A673 (cell line): ENCODE measurements around the gene HSF2. TPM values are rescaled to one million over a fixed set of nuclear protein-coding genes. Genes with fewer than 3 reads are reported as not detected.
A peak's percentile ranks its signal among the peaks of the same experiment; 100 is the strongest.

Experiments
- BruUV-seq: library from RNA; stranded (reverse); fragments of 400-500 nt; replicated peaks from 2 replicates; lab custom pipeline; 2021; lab: Mats Ljungman, UMichigan
- CTCF ChIA-PET: fragments of 300-600 bp; sonication (Branson Sonifier 250); formaldehyde crosslinking; loops from one replicate; lab custom pipeline; 2022; ENCODE audit warnings: antibody characterized with exemption; lab: Charles Lee
- POLR2A ChIA-PET: fragments of 300-600 bp; sonication (Branson Sonifier 250); formaldehyde crosslinking; loops from one replicate; lab custom pipeline; 2022; ENCODE audit warnings: antibody characterized with exemption; ENCODE audit not compliant: low non-redundant PET; lab: Charles Lee
- DNase-seq: peaks from one replicate; pipeline ENCODE4 v3.0.0-alpha.2; 2015; ENCODE audit warnings: low spot score
- H3K27ac ChIP-seq: fragments of 200-600 bp; sonication (generic); 2 replicates; pipeline ENCODE4 v1.5.1; 2016; ENCODE audit warnings: mixed run types, low read depth, mild to moderate bottlenecking, mixed read lengths, antibody characterized with exemption, low read length; ENCODE audit not compliant: poor library complexity, severe bottlenecking
- H3K27me3 ChIP-seq: fragments of 200-600 bp; sonication (generic); replicated peaks from 2 replicates; pipeline ENCODE4 v1.6.1; 2017; ENCODE audit warnings: mixed run types, low read depth, mild to moderate bottlenecking, mixed read lengths, antibody characterized with exemption, low read length; ENCODE audit not compliant: insufficient read depth, poor library complexity
- H3K36me3 ChIP-seq: fragments of 200-600 bp; sonication (generic); 2 replicates; pipeline ENCODE4 v1.6.1; 2016; ENCODE audit warnings: mixed run types, mild to moderate bottlenecking, mixed read lengths, antibody characterized with exemption, low read length; ENCODE audit not compliant: insufficient read depth, poor library complexity, severe bottlenecking
- H3K4me1 ChIP-seq: fragments of 200-600 bp; sonication (generic); 2 replicates; pipeline ENCODE4 v1.6.1; 2017; ENCODE audit warnings: mixed run types, mild to moderate bottlenecking, mixed read lengths, antibody characterized with exemption, low read length; ENCODE audit not compliant: insufficient read depth, poor library complexity, severe bottlenecking
- H3K4me3 ChIP-seq: fragments of 200-600 bp; sonication (generic); 2 replicates; pipeline ENCODE4 v1.5.1; 2016; ENCODE audit warnings: low read depth, mixed run types, mild to moderate bottlenecking, mixed read lengths, low read length; ENCODE audit not compliant: poor library complexity, severe bottlenecking
- H3K9me3 ChIP-seq: fragments of 200-600 bp; sonication (generic); 2 replicates; pipeline ENCODE4 v1.6.1; 2016; ENCODE audit warnings: mixed run types, low read depth, mild to moderate bottlenecking, mixed read lengths, antibody characterized with exemption, low read length; ENCODE audit not compliant: poor library complexity, severe bottlenecking
- EZH2 ChIP-seq: fragments of 200-600 bp; sonication (generic); IDR thresholded peaks from 2 replicates; pipeline ENCODE4 v1.6.1; 2017; ENCODE audit warnings: borderline replicate concordance, low read depth, mild to moderate bottlenecking, mixed read lengths, antibody characterized with exemption, low read length; ENCODE audit not compliant: poor library complexity, severe bottlenecking
- intact Hi-C: fragments of 100-400 bp; cut with micrococcal nuclease; formaldehyde crosslinking; loops from one replicate; pipeline ENCODE4 v1.10.0; 2022; ENCODE audit not compliant: unreplicated experiment
- total RNA-seq: library from RNA; stranded (reverse); gene quantifications from 2 replicates; pipeline ENCODE4 v1.2.3, GENCODE V29; 2021
- TF ChIP-seq, protein P1 (sequence below): fragments of 300-800, 200-600 bp; sonication (generic); conservative IDR thresholded peaks from 2 replicates; pipeline ENCODE4 v1.5.1; 2017; ENCODE audit warnings: low read depth, mild to moderate bottlenecking, antibody characterized with exemption, low read length, moderate library complexity, mixed read lengths

The HSF2 gene
- total RNA-seq, 1 experiment from 2014 or later = 27.5 TPM

DNA sequence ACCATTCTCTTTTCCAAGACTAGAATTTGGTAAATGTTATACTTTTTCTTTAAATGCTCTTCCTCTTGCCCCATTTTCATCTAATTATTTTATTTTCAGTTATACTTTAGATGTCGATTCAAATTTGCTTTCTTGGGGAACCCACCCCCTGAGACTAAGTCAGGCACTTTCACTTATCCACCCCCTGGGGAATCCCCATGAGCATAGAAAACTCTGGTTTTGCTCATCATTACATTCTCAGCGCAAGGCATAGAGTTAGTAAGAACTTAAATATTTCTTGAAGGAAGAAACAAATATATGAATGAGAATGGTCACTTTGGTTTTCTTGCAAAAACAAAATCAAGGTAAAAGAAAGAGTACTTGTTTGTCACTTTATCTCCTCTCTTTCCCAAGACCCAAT is 25.1 kb upstream of the HSF2 start:
- Histone ChIP-seq H3K4me1 (no peaks in the 10 kb centered on the region), H3K9me3 (no peaks in the 10 kb centered on the region), H3K36me3 (no peaks in the 10 kb centered on the region), H3K27me3 (no peaks in the 10 kb centered on the region), H3K27ac (no peak overlapping the region), H3K4me3 (no peak overlapping the region)
- intact Hi-C loops = loop anchor here (5.0 to 10.0 kb wide), 3 partner anchors 330 to 942 kb away; no protein-coding TSS in a partner anchor
- ChIA-PET POLR2A (no interaction called here), CTCF (no interaction called here)
- DNase-seq = no peak
- BruUV-seq = no TSS peak
- TF ChIP-seq, protein P1, sequence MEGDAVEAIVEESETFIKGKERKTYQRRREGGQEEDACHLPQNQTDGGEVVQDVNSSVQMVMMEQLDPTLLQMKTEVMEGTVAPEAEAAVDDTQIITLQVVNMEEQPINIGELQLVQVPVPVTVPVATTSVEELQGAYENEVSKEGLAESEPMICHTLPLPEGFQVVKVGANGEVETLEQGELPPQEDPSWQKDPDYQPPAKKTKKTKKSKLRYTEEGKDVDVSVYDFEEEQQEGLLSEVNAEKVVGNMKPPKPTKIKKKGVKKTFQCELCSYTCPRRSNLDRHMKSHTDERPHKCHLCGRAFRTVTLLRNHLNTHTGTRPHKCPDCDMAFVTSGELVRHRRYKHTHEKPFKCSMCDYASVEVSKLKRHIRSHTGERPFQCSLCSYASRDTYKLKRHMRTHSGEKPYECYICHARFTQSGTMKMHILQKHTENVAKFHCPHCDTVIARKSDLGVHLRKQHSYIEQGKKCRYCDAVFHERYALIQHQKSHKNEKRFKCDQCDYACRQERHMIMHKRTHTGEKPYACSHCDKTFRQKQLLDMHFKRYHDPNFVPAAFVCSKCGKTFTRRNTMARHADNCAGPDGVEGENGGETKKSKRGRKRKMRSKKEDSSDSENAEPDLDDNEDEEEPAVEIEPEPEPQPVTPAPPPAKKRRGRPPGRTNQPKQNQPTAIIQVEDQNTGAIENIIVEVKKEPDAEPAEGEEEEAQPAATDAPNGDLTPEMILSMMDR = no peak
- TF ChIP-seq EZH2 = no peak

DNA sequence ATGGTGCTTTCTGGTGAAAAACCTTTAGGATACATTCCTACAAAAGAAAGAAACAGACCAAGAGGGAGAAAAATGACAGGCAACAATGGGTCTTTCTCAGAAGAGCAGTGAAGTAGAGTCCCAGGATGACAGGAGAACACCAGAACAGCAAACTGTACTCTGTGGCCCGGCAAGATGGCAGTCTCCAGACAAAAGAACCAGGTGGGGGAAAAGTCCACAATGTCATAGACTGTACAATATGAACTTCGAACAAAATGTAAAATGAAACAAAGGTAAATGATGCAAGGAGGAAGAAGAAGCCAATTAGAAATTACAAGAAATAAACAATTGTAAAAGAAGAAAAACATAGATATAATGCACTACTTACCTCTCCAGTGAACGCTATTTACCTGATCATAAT is 23.2 kb upstream of the HSF2 start:
- ChIA-PET POLR2A (no interaction called here), CTCF (interaction anchor here (0.6 kb wide), 1 partner anchor 103 kb away, joined by 3 read pairs; no protein-coding TSS in a partner anchor)
- H3K4me1 ChIP-seq = no peaks in the 10 kb centered on the region
- no peak overlapping the region for H3K27ac ChIP-seq
- DNase-seq = no peak
- H3K4me3 ChIP-seq = no peak overlapping the region
- TF ChIP-seq, protein P1 = no peak
- TF ChIP-seq EZH2 = no peak
- intact Hi-C loops = loop anchor here (10.0 kb wide), 1 partner anchor 331 kb away; no protein-coding TSS in a partner anchor
- BruUV-seq = no TSS peak
- no peaks in the 10 kb centered on the region for H3K9me3 ChIP-seq
- H3K27me3 ChIP-seq = no peaks in the 10 kb centered on the region
- no peaks in the 10 kb centered on the region for H3K36me3 ChIP-seq

DNA sequence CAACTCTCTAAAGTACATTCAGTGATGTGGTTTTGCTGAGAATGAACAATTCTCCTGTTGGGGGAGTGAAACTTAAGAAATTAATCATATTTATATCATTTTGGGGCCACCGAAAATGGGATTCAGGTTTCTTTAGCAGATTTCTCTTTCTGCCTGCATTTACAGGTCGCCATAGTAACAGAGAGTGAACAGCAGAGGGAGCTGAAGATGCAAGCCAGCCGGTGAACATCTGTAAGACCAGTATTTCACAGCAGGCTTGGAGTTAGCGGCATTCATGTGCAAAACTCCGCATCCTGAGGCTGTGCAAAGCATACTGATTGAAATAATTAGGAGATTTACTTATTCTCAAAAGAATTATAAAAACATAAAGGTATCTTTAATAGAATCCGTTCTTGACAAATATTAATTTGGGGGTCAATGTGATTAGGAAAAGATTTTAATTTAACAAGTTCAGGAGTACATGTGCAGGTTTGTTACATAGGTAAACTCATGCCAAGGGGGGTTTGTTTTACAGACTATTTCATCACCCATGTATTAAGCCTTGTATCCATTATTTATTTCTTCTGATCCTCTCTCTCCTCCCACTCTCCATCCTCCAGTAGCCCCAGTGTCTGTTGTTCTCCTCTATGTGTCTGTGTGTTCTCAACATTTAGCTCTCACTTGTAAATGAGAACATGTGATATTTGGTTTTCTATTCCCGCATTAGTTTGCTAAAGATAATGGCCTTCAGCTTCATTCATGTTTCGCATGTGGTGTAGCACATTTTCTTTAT is 17.8 kb upstream of the HSF2 start:
- H3K4me1 ChIP-seq = peaks cover 4% of the 10 kb centered on the region
- H3K27me3 ChIP-seq = no peaks in the 10 kb centered on the region
- peak; percentile 86 for DNase-seq
- no peak for TF ChIP-seq EZH2
- TF ChIP-seq, protein P1 = peak; percentile 82
- no peak overlapping the region for H3K27ac ChIP-seq
- POLR2A ChIA-PET = no interaction called here
- H3K36me3 ChIP-seq = no peaks in the 10 kb centered on the region
- no peak overlapping the region for H3K4me3 ChIP-seq
- intact Hi-C loops = loop anchor here (1.0 kb wide), 1 partner anchor 149 kb away; no protein-coding TSS in a partner anchor
- BruUV-seq = no TSS peak
- CTCF ChIA-PET = interaction anchor here (2.8 kb wide), 1 partner anchor 149 kb away, joined by 11 read pairs; no protein-coding TSS in a partner anchor
- H3K9me3 ChIP-seq = no peaks in the 10 kb centered on the region
